IPS DF 6.9 (cell line): ENCODE data around the gene OR10A4.
"Not testable (repeated sequence)": the region's sequence is repeated elsewhere in the genome, so short reads cannot be mapped to it uniquely, and the experiment has no call there.

Experiments used
- DNase-seq: peaks from one replicate; pipeline ENCODE4 v3.0.0-alpha.2; 2013; ENCODE audit warnings: low read depth, low spot score
- H3K27ac ChIP-seq: one replicate; pipeline ENCODE4 v1.5.1; 2013; ENCODE audit warnings: low read length, control low read depth
- H3K27me3 ChIP-seq: 2 replicates; pipeline ENCODE4 v1.6.1; 2013; ENCODE audit warnings: mild to moderate bottlenecking, low read length; ENCODE audit not compliant: control insufficient read depth, insufficient read depth
- H3K36me3 ChIP-seq: 2 replicates; pipeline ENCODE4 v1.6.1; 2013; ENCODE audit warnings: low read length; ENCODE audit not compliant: control insufficient read depth, insufficient read depth
- H3K4me1 ChIP-seq: 2 replicates; pipeline ENCODE4 v1.6.1; 2013; ENCODE audit warnings: low read length; ENCODE audit not compliant: control insufficient read depth, insufficient read depth
- H3K4me3 ChIP-seq: 2 replicates; pipeline ENCODE4 v1.5.1; 2013; ENCODE audit warnings: mild to moderate bottlenecking, low read length
- H3K9me3 ChIP-seq: 2 replicates; pipeline ENCODE4 v1.6.1; 2013; ENCODE audit warnings: low read length, inconsistent platforms; ENCODE audit not compliant: control insufficient read depth, insufficient read depth
- WGBS: extraction: QIAGEN DNeasy Blood & Tissue Kit; methylation state at CpG from one replicate; pipeline ENCODE4 v1.1.7; 2013; ENCODE audit warnings: mixed read lengths, missing lambda C conversion rate; ENCODE audit not compliant: insufficient read length, insufficient coverage; 5-methylcytosine and 5-hydroxymethylcytosine counted together

The OR10A4 gene

GRCh38 chr11:6894097-6894496, 17.7 kb downstream of the OR10A4 start:
- H3K27me3 ChIP-seq, result no peaks in the 10 kb centered on the region
- peak; percentile 1 for DNase-seq
- H3K9me3 ChIP-seq, result no peaks in the 10 kb centered on the region
- H3K36me3 ChIP-seq, result no peaks in the 10 kb centered on the region
- H3K4me3 ChIP-seq, result no peak overlapping the region
- no peak overlapping the region for H3K27ac ChIP-seq
- no peaks in the 10 kb centered on the region for H3K4me1 ChIP-seq

- no peak overlapping the region for H3K4me3 ChIP-seq
- H3K27ac ChIP-seq, result no peak overlapping the region
- no peaks in the 10 kb centered on the region for H3K36me3 ChIP-seq
- no peaks in the 10 kb centered on the region for H3K27me3 ChIP-seq
- H3K4me1 ChIP-seq, result no peaks in the 10 kb centered on the region
- no peaks in the 10 kb centered on the region for H3K9me3 ChIP-seq
- DNase-seq, result no peak
Observed at GRCh38 chr11:6895010-6895409, 18.6 kb downstream of the OR10A4 start.

GRCh38 chr11:6898911-6899310, 22.5 kb downstream of the OR10A4 start:
- H3K9me3 ChIP-seq, result no peaks in the 10 kb centered on the region
- no peak overlapping the region for H3K4me3 ChIP-seq
- no peaks in the 10 kb centered on the region for H3K36me3 ChIP-seq
- DNase-seq, result no peak
- WGBS, result no CpG with 5 or more reads among the region's 1 CpG
- H3K27me3 ChIP-seq, result no peaks in the 10 kb centered on the region
- H3K4me1 ChIP-seq, result no peaks in the 10 kb centered on the region
- no peak overlapping the region for H3K27ac ChIP-seq

- Histone ChIP-seq H3K27ac (no peak overlapping the region), H3K27me3 (no peaks in the 10 kb centered on the region), H3K4me1 (no peaks in the 10 kb centered on the region), H3K9me3 (no peaks in the 10 kb centered on the region), H3K36me3 (no peaks in the 10 kb centered on the region), H3K4me3 (no peak overlapping the region)
- DNase-seq, result no peak
- no CpG with 5 or more reads among the region's 2 CpGs for WGBS
Observed at GRCh38 chr11:6900327-6900999, 24.0 kb downstream of the OR10A4 start.

- H3K27ac ChIP-seq, H3K36me3 ChIP-seq, H3K27me3 ChIP-seq, DNase-seq, H3K4me3 ChIP-seq, H3K9me3 ChIP-seq, H3K4me1 ChIP-seq: not testable (repeated sequence)
- no CpG with 5 or more reads among the region's 13 CpGs for WGBS
Observed at GRCh38 chr11:6904804-6905203, 28.4 kb downstream of the OR10A4 start.

GRCh38 chr11:6911378-6911777, 35.0 kb downstream of the OR10A4 start:
- Histone ChIP-seq H3K27me3 (no peaks in the 10 kb centered on the region), H3K36me3 (no peaks in the 10 kb centered on the region), H3K4me1 (no peaks in the 10 kb centered on the region), H3K27ac (no peak overlapping the region), H3K4me3 (no peak overlapping the region), H3K9me3 (no peaks in the 10 kb centered on the region)
- WGBS, result no CpG with 5 or more reads among the region's 3 CpGs
- no peak for DNase-seq

- no peaks in the 10 kb centered on the region for H3K9me3 ChIP-seq
- H3K4me3 ChIP-seq, result no peak overlapping the region
- WGBS, result 100% methylated on average over 1 of the region's 3 CpGs
- no peaks in the 10 kb centered on the region for H3K36me3 ChIP-seq
- no peak for DNase-seq
- no peaks in the 10 kb centered on the region for H3K4me1 ChIP-seq
- no peaks in the 10 kb centered on the region for H3K27me3 ChIP-seq
- no peak overlapping the region for H3K27ac ChIP-seq
Observed at GRCh38 chr11:6911948-6912347, 35.5 kb downstream of the OR10A4 start.

- H3K27ac ChIP-seq, result no peak overlapping the region
- H3K4me3 ChIP-seq, result no peak overlapping the region
- no peaks in the 10 kb centered on the region for H3K4me1 ChIP-seq
- no peak for DNase-seq
- no peaks in the 10 kb centered on the region for H3K36me3 ChIP-seq
- WGBS, result no CpG with 5 or more reads among the region's 2 CpGs
- H3K9me3 ChIP-seq, result no peaks in the 10 kb centered on the region
- no peaks in the 10 kb centered on the region for H3K27me3 ChIP-seq
Observed at GRCh38 chr11:6919698-6920097, 43.3 kb downstream of the OR10A4 start.

GRCh38 chr11:6920702-6921101, 44.3 kb downstream of the OR10A4 start, which contains the start of gene OR2D3:
OR2D3 (plus strand) TSS chr11:6921002; CDS start chr11:6921002, 0 bp downstream.
- no CpG with 5 or more reads among the region's 1 CpG for WGBS

GRCh38 chr11:6925007-6925577, 48.7 kb downstream of the OR10A4 start:
- Histone ChIP-seq H3K4me3 (no peak overlapping the region), H3K27me3 (no peaks in the 10 kb centered on the region), H3K27ac (no peak overlapping the region), H3K36me3 (no peaks in the 10 kb centered on the region), H3K4me1 (no peaks in the 10 kb centered on the region; the same call in 1 of the 2 replicates), H3K9me3 (no peaks in the 10 kb centered on the region)
- DNase-seq, result no peak

More at GRCh38 chr11:6920702-6921101, 44.3 kb downstream of the OR10A4 start, which contains the start of gene OR2D3:
- Histone ChIP-seq H3K4me3 (no peak within 1 kb of the TSS), H3K4me1 (no peaks in the 10 kb centered on the region), H3K27ac (no peak within 1 kb of the TSS), H3K9me3 (no peaks in the 10 kb centered on the region), H3K27me3 (no peaks in the 10 kb centered on the region), H3K36me3 (no peaks in the 10 kb centered on the region)
- DNase-seq, result no peak

GRCh38 chr11:6925636-6926207, 49.3 kb downstream of the OR10A4 start:
- DNase-seq, result no peak
- H3K4me1 ChIP-seq, result no peaks in the 10 kb centered on the region; the same call in 1 of the 2 replicates
- H3K27ac ChIP-seq, result no peak overlapping the region
- H3K4me3 ChIP-seq, result peak overlapping the region; percentile 53; the same call in 1 of the 2 replicates
- no peaks in the 10 kb centered on the region for H3K36me3 ChIP-seq
- WGBS, result no CpG with 5 or more reads among the region's 2 CpGs
- no peaks in the 10 kb centered on the region for H3K9me3 ChIP-seq
- H3K27me3 ChIP-seq, result no peaks in the 10 kb centered on the region
